Endothelial cell of umbilical vein (primary cell): Measurements from ENCODE around the gene EMC7. TPM values are rescaled to one million over a fixed set of nuclear protein-coding genes. Genes with fewer than 3 reads are reported as not detected.

Experiments used
- BruUV-seq: library from RNA; stranded (reverse); fragments of 400-500 nt; replicated peaks from 2 replicates; lab custom pipeline; 2021; lab: Mats Ljungman, UMichigan
- CTCF ChIA-PET: fragments of 300-600, 350-600 bp; sonication (Branson Sonifier 250); formaldehyde crosslinking; loops from one replicate; lab custom pipeline; 2021; ENCODE audit warnings: antibody characterized with exemption, inconsistent platforms; lab: Charles Lee
- POLR2A ChIA-PET: fragments of 300-600, 350-600 bp; sonication (Branson Sonifier 250); formaldehyde crosslinking; loops from one replicate; lab custom pipeline; 2021; ENCODE audit warnings: antibody characterized with exemption, inconsistent platforms; lab: Charles Lee
- DNase-seq: peaks from one replicate; pipeline ENCODE4 v3.0.0-alpha.2; 2011; ENCODE audit warnings: low read depth, low spot score
- FAIRE-seq: peaks from 2 replicates; lab custom pipeline; 2011; peaks lifted over from hg19 to GRCh38; lab: Jason Lieb, UNC
- H2AFZ ChIP-seq: 2 replicates; pipeline ENCODE4 v1.6.0; 2012; ENCODE audit warnings: low read depth, low read length, control low read depth, inconsistent platforms
- H3K27ac ChIP-seq: 2 replicates; pipeline ENCODE4 v1.5.1; 2011; ENCODE audit warnings: low read depth, mild to moderate bottlenecking, control low read depth, low read length, moderate library complexity; ENCODE audit not compliant: insufficient read depth
- H3K27me3 ChIP-seq, 2 experiments: 2 replicates each; pipeline versions ENCODE4 v1.6.0 to v1.6.1; 2011; ENCODE audit warnings: low read length in 2 of 2, mixed read lengths in 1 of 2; ENCODE audit not compliant: control insufficient read depth in 2 of 2, insufficient read depth in 2 of 2
- H3K36me3 ChIP-seq, 2 experiments: 2 replicates in 1 of 2; 3 replicates in 1 of 2; pipeline ENCODE4 v1.5.1; 2011; ENCODE audit warnings: low read length in 2 of 2, mild to moderate bottlenecking in 1 of 2, moderate library complexity in 1 of 2; ENCODE audit not compliant: control insufficient read depth in 2 of 2, insufficient read depth in 2 of 2; ENCODE audit errors: extremely low read depth in 1 of 2
- H3K4me1 ChIP-seq: 3 replicates; pipeline ENCODE4 v1.5.1; 2011; ENCODE audit warnings: mild to moderate bottlenecking, low read length; ENCODE audit not compliant: control insufficient read depth, insufficient read depth; ENCODE audit errors: extremely low read depth
- H3K4me2 ChIP-seq: 2 replicates; pipeline ENCODE4 v1.6.1; 2011; ENCODE audit warnings: low read length, control low read depth, mixed read lengths; ENCODE audit not compliant: insufficient read depth
- H3K4me3 ChIP-seq, 3 experiments: fragments of 200-600 bp in 1 of 3; sonication (generic), shearing (Covaris generic) in 1 of 3; replicated peaks in 1 of 3; 2 replicates each; pipeline ENCODE4 v1.5.1; 2011 to 2016; ENCODE audit warnings: control low read depth in 3 of 3, low read length in 3 of 3, mild to moderate bottlenecking in 2 of 3, inconsistent platforms in 1 of 3, low read depth in 1 of 3, moderate library complexity in 1 of 3; ENCODE audit not compliant: insufficient read depth in 1 of 3
- H3K79me2 ChIP-seq: 2 replicates; pipeline ENCODE4 v1.6.0; 2012; ENCODE audit warnings: low read length, inconsistent platforms; ENCODE audit not compliant: control insufficient read depth, insufficient read depth
- H3K9ac ChIP-seq: replicated peaks from 2 replicates; pipeline ENCODE3; 2011; ENCODE audit warnings: low read length, control low read depth; ENCODE audit not compliant: insufficient read depth; ENCODE audit errors: extremely low read depth
- H3K9me1 ChIP-seq: replicated peaks from 3 replicates; pipeline ENCODE4 v1.6.0; 2011; ENCODE audit warnings: mild to moderate bottlenecking, low read length; ENCODE audit not compliant: control insufficient read depth, insufficient read depth; ENCODE audit errors: extremely low read depth
- H3K9me3 ChIP-seq: replicated peaks from 2 replicates; pipeline ENCODE4 v1.5.1; 2012; ENCODE audit warnings: low read length, inconsistent platforms; ENCODE audit not compliant: control insufficient read depth, insufficient read depth
- H4K20me1 ChIP-seq: replicated peaks from 2 replicates; pipeline ENCODE3; 2011; ENCODE audit warnings: mild to moderate bottlenecking, low read length; ENCODE audit not compliant: control insufficient read depth, insufficient read depth; ENCODE audit errors: extremely low read depth
- CTCF ChIP-seq, 2 donors: IDR thresholded peaks; 1 replicate in 1 of 2; 2 replicates in 1 of 2; pipeline ENCODE4 v1.5.1; 2011; ENCODE audit warnings: low read length in 2 of 2, mild to moderate bottlenecking in 2 of 2, moderate library complexity in 2 of 2, control low read depth in 1 of 2, inconsistent platforms in 1 of 2, low read depth in 1 of 2; ENCODE audit not compliant: insufficient read depth in 1 of 2; ENCODE audit errors: extremely low read depth in 1 of 2
- EZH2 ChIP-seq: IDR thresholded peaks from 2 replicates; pipeline ENCODE4 v1.6.1; 2012; ENCODE audit warnings: borderline replicate concordance, low read depth, mild to moderate bottlenecking, moderate library complexity, low read length, inconsistent platforms; ENCODE audit not compliant: severe bottlenecking
- FOS ChIP-seq: IDR thresholded peaks from 2 replicates; pipeline ENCODE4 v1.6.1; 2011; ENCODE audit warnings: mild to moderate bottlenecking, low read length, moderate library complexity, borderline replicate concordance; ENCODE audit not compliant: insufficient read depth
- GATA2 ChIP-seq: IDR thresholded peaks from 2 replicates; pipeline ENCODE4 v1.7.0; 2011; ENCODE audit warnings: low read depth, mild to moderate bottlenecking, moderate library complexity, mixed read lengths, low read length; ENCODE audit not compliant: insufficient read length, insufficient read depth
- JUN ChIP-seq: IDR thresholded peaks from 2 replicates; pipeline ENCODE4 v1.6.1; 2011; ENCODE audit warnings: borderline replicate concordance, low read depth; ENCODE audit not compliant: insufficient read length, insufficient read depth
- MYC ChIP-seq: IDR thresholded peaks from one replicate; pipeline ENCODE4 v1.6.1; 2011; ENCODE audit warnings: mild to moderate bottlenecking, low read depth, low read length
- POLR2A ChIP-seq: IDR thresholded peaks from 2 replicates; pipeline ENCODE4 v1.6.1; 2012; ENCODE audit warnings: low read depth, mild to moderate bottlenecking, control low read depth, low read length
- POLR2AphosphoS5 ChIP-seq: IDR thresholded peaks from 2 replicates; pipeline ENCODE4 v1.6.1; 2012; ENCODE audit warnings: low read depth, mild to moderate bottlenecking, control low read depth, low read length, moderate library complexity; ENCODE audit not compliant: insufficient read depth
- dilution Hi-C: fragments of 300-500 bp; cut with MboI; formaldehyde crosslinking; loops from one replicate; pipeline ENCODE4 v1.15.0; 2019; ENCODE audit warnings: low sequenced_read_pairs; ENCODE audit not compliant: extremely low pct_ligation_motif_present
- intact Hi-C: fragments of 100-400 bp; cut with micrococcal nuclease; formaldehyde crosslinking; loops from one replicate; pipeline ENCODE4 v1.10.0; 2022
- polyA plus RNA-seq, 4 experiments: library from polyadenylated mRNA; depleted of rRNA in 3 of 4; stranded (reverse) in 3 of 4; unstranded in 1 of 4; fragments of >200 nt; gene quantifications; 2 replicates each; pipeline versions ENCODE4 v1.2.1 to v1.2.3, GENCODE V29; 2011 to 2012; ENCODE audit warnings: missing spikeins in 1 of 4
- total RNA-seq: library from RNA; stranded (reverse); gene quantifications from 2 replicates; pipeline ENCODE4 v1.2.3, GENCODE V29; 2021
- TF ChIP-seq, protein P1 (sequence below): IDR thresholded peaks from 2 replicates; pipeline ENCODE4 v1.6.1; 2011; ENCODE audit not compliant: insufficient read depth, insufficient read length

EMC7 gene
- total and polyA plus RNA-seq, 2 donors (not counting 3 experiments of a cell fraction or from before 2014, with no cell fraction given): 57.0 to 70.6 TPM

DNA sequence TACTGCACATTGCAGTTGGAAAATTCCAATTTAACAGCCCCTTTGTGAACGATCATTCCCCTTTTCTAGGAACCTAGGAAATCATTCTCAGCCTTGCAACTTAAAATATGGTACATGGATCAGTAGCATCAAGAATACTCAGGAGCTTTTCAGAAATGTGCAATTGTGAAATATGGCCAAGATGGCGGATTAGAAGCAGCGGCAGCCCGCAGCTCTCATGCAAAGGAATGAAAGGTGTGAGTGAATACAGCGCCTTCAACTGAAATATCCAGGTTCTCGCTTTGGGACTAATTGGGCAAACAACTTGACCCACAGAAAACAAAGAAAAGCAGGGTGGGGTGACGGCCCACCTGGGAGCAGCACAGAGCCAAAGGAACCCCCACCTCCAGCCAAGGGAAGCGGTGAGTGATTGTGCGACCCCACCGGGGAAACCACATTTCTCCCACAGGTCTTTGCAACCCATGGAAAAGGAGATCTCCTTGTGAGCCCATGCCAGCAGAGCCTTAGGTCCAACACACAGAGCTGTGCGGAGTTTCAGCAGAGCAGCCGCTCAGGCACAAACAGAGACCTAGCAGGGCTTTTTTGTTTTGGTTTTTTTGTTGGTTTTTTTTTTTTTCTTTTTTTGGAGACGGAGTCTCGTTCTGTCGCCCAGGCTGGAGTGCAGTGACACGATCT lies 55.1 kb downstream of the EMC7 start:
- no TSS peak for BruUV-seq
- Histone ChIP-seq H3K36me3 (no peaks in the 10 kb centered on the region), H4K20me1 (no peaks in the 10 kb centered on the region), H3K9me3 (no peaks in the 10 kb centered on the region), H2AFZ (no peak overlapping the region), H3K9ac (no peak overlapping the region), H3K4me2 (no peak overlapping the region), H3K27me3 (no peaks in the 10 kb centered on the region), H3K79me2 (no peaks in the 10 kb centered on the region), H3K27ac (no peak overlapping the region), H3K4me3 (no peak overlapping the region), H3K9me1 (no peaks in the 10 kb centered on the region), H3K4me1 (no peaks in the 10 kb centered on the region)
- ChIA-PET POLR2A (no interaction called here), CTCF (interaction anchor here (1.2 kb wide), 1 partner anchor 9 kb away, joined by 3 read pairs; no protein-coding TSS in a partner anchor)
- DNase-seq (no peak), FAIRE-seq (no peak)
- intact Hi-C loops: no loop called here
- TF ChIP-seq, protein P1, sequence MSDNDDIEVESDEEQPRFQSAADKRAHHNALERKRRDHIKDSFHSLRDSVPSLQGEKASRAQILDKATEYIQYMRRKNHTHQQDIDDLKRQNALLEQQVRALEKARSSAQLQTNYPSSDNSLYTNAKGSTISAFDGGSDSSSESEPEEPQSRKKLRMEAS: no peak
- no peak for TF ChIP-seq FOS
- no peak for TF ChIP-seq POLR2A
- dilution Hi-C loops: no loop called here

DNA sequence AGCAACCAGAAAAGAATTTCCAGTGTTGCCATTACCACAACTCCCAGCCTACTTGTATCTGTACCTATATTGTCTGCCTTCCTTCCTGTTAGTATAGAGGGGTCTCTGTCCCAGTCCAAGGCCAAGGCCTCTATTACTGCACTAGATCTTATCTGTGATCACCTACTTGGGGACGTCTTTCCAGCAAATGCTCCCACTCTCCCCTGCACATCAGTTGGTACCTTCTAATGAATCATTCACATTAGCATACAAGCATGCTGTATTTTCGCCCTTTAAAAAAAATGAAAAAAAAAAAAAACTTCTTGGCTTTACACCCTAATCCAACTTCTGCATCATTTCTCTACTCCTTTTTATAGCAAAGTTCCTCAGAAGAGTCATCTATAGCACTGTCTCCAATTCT lies 57.8 kb downstream of the EMC7 start:
- Histone ChIP-seq H3K9ac (no peak overlapping the region), H2AFZ (no peak overlapping the region), H3K36me3 (no peaks in the 10 kb centered on the region), H4K20me1 (no peaks in the 10 kb centered on the region), H3K4me1 (peaks cover 6% of the 10 kb centered on the region), H3K9me1 (no peaks in the 10 kb centered on the region), H3K4me3 (no peak overlapping the region), H3K4me2 (no peak overlapping the region), H3K27me3 (no peaks in the 10 kb centered on the region), H3K79me2 (no peaks in the 10 kb centered on the region), H3K9me3 (no peaks in the 10 kb centered on the region), H3K27ac (no peak overlapping the region)
- dilution Hi-C loops: no loop called here
- FAIRE-seq (no peak), DNase-seq (no peak)
- POLR2A ChIA-PET: no interaction called here
- no TSS peak for BruUV-seq
- CTCF ChIA-PET: interaction anchor here (1.2 kb wide), 1 partner anchor 17 kb away, joined by 4 read pairs; no protein-coding TSS in a partner anchor
- intact Hi-C loops: no loop called here
- TF ChIP-seq EZH2 (no peak), POLR2A (no peak), FOS (no peak), GATA2 (no peak), CTCF (IDR thresholded peaks at IDR 0.05; ENCODE audit: extremely low read depth in 1 of 2, insufficient read depth in 1 of 2, low read depth in 1 of 2, low read length in 2 of 2) (no peak), POLR2AphosphoS5 (no peak), JUN (no peak), MYC (no peak)
- TF ChIP-seq, protein P1: no peak
